ENCODE data around the gene DBNDD1.
A peak's percentile ranks its signal among the peaks of the same experiment; 100 is the strongest.
"Not testable (repeated sequence)": the region's sequence is repeated elsewhere in the genome, so short reads cannot be mapped to it uniquely, and the experiment has no call there.

Gene DBNDD1

GRCh38 chr16:89973654-89974335 lies 45.5 kb downstream of the DBNDD1 start:
- H3K36me3 ChIP-seq (ENCODE audit: control insufficient read depth, insufficient read depth, low read length): peaks cover 4% of the 10 kb centered on the region
- no peaks in the 10 kb centered on the region for H3K27me3 ChIP-seq (replicated peaks; ENCODE audit: control insufficient read depth, insufficient read depth, low read length, poor library complexity, severe bottlenecking)
- peaks cover 12% of the 10 kb centered on the region for H3K4me1 ChIP-seq (ENCODE audit: control insufficient read depth, insufficient read depth, low read length, poor library complexity, severe bottlenecking)
- H3K27ac ChIP-seq (ENCODE audit: insufficient read depth, low read length, poor library complexity, severe bottlenecking): no peak overlapping the region
- H3K9me3 ChIP-seq (ENCODE audit: control insufficient read depth, low read length): no peaks in the 10 kb centered on the region
- DNase-seq: no peak
- H3K4me3 ChIP-seq (ENCODE audit: insufficient read depth, low read depth, low read length, poor library complexity, severe bottlenecking): no peak overlapping the region

- Histone ChIP-seq H3K4me3 (ENCODE audit: insufficient read depth, low read depth, low read length, poor library complexity, severe bottlenecking) (peak overlapping the region; percentile 85), H3K27ac (ENCODE audit: insufficient read depth, low read length, poor library complexity, severe bottlenecking) (peak overlapping the region; percentile 73), H3K36me3 (ENCODE audit: control insufficient read depth, insufficient read depth, low read length) (peaks cover 4% of the 10 kb centered on the region), H3K4me1 (ENCODE audit: control insufficient read depth, insufficient read depth, low read length, poor library complexity, severe bottlenecking) (peaks cover 12% of the 10 kb centered on the region), H3K27me3 (replicated peaks; ENCODE audit: control insufficient read depth, insufficient read depth, low read length, poor library complexity, severe bottlenecking) (no peaks in the 10 kb centered on the region), H3K9me3 (ENCODE audit: control insufficient read depth, low read length) (no peaks in the 10 kb centered on the region)
- DNase-seq: no peak
Observed at GRCh38 chr16:89973235-89973634, 46.0 kb downstream of the DBNDD1 start.

GRCh38 chr16:89972244-89973234 lies 46.7 kb downstream of the DBNDD1 start:
- DNase-seq: peak; percentile 82 to 87 (median 83)
- peak overlapping the region; percentile 85 for H3K4me3 ChIP-seq (ENCODE audit: insufficient read depth, low read depth, low read length, poor library complexity, severe bottlenecking)
- peak overlapping the region; percentile 73 for H3K27ac ChIP-seq (ENCODE audit: insufficient read depth, low read length, poor library complexity, severe bottlenecking)
- H3K4me1 ChIP-seq (ENCODE audit: control insufficient read depth, insufficient read depth, low read length, poor library complexity, severe bottlenecking): peaks cover 12% of the 10 kb centered on the region
- H3K36me3 ChIP-seq (ENCODE audit: control insufficient read depth, insufficient read depth, low read length): peaks cover 4% of the 10 kb centered on the region
- H3K27me3 ChIP-seq (replicated peaks; ENCODE audit: control insufficient read depth, insufficient read depth, low read length, poor library complexity, severe bottlenecking): no peaks in the 10 kb centered on the region
- H3K9me3 ChIP-seq (ENCODE audit: control insufficient read depth, low read length): no peaks in the 10 kb centered on the region

- Histone ChIP-seq H3K9me3 (ENCODE audit: control insufficient read depth, low read length) (no peaks in the 10 kb centered on the region), H3K4me1 (ENCODE audit: control insufficient read depth, insufficient read depth, low read length, poor library complexity, severe bottlenecking) (peaks cover 12% of the 10 kb centered on the region), H3K27me3 (replicated peaks; ENCODE audit: control insufficient read depth, insufficient read depth, low read length, poor library complexity, severe bottlenecking) (no peaks in the 10 kb centered on the region), H3K27ac (ENCODE audit: insufficient read depth, low read length, poor library complexity, severe bottlenecking) (peak overlapping the region; percentile 73), H3K4me3 (ENCODE audit: insufficient read depth, low read depth, low read length, poor library complexity, severe bottlenecking) (peak overlapping the region; percentile 85), H3K36me3 (ENCODE audit: control insufficient read depth, insufficient read depth, low read length) (peaks cover 4% of the 10 kb centered on the region)
- no peak for DNase-seq
Observed at GRCh38 chr16:89971495-89972243, 47.6 kb downstream of the DBNDD1 start.

- H3K9me3 ChIP-seq (ENCODE audit: control insufficient read depth, low read length): no peaks in the 10 kb centered on the region
- no peaks in the 10 kb centered on the region for H3K36me3 ChIP-seq (ENCODE audit: control insufficient read depth, insufficient read depth, low read length)
- H3K4me3 ChIP-seq (ENCODE audit: insufficient read depth, low read depth, low read length, poor library complexity, severe bottlenecking): no peak overlapping the region
- H3K27ac ChIP-seq (ENCODE audit: insufficient read depth, low read length, poor library complexity, severe bottlenecking): no peak overlapping the region
- no peak for DNase-seq
- no peaks in the 10 kb centered on the region for H3K27me3 ChIP-seq (replicated peaks; ENCODE audit: control insufficient read depth, insufficient read depth, low read length, poor library complexity, severe bottlenecking)
- H3K4me1 ChIP-seq (ENCODE audit: control insufficient read depth, insufficient read depth, low read length, poor library complexity, severe bottlenecking): peaks cover 12% of the 10 kb centered on the region
Observed at GRCh38 chr16:89969741-89970410, 49.4 kb downstream of the DBNDD1 start.

DNA sequence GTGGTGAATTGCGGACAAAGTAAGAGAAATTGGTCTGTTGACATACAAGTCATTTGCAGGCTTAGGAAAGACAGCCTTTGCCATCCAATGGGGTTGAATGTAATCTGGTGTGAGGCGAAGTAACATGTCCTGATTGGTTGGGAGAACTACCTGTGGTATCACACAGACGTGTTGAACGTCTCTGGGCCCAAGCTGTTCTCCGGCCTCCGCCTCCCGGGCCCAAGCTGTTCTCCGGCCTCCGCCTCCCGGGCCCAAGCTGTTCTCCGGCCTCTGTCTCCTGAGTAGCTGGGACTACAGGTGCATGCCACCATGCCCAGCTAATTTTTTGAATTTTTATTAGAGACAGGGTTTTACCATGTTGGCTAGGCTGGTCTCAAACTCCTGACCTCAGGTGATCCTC lies 51.2 kb downstream of the DBNDD1 start:
- H3K36me3 ChIP-seq (ENCODE audit: control insufficient read depth, insufficient read depth, low read length); H3K9me3 ChIP-seq (ENCODE audit: control insufficient read depth, low read length); H3K27me3 ChIP-seq (replicated peaks; ENCODE audit: control insufficient read depth, insufficient read depth, low read length, poor library complexity, severe bottlenecking); H3K4me1 ChIP-seq (ENCODE audit: control insufficient read depth, insufficient read depth, low read length, poor library complexity, severe bottlenecking); H3K27ac ChIP-seq (ENCODE audit: insufficient read depth, low read length, poor library complexity, severe bottlenecking); DNase-seq; H3K4me3 ChIP-seq (ENCODE audit: insufficient read depth, low read depth, low read length, poor library complexity, severe bottlenecking): not testable (repeated sequence)

- not testable (repeated sequence) for H3K27ac ChIP-seq (ENCODE audit: insufficient read depth, low read length, poor library complexity, severe bottlenecking); H3K27me3 ChIP-seq (replicated peaks; ENCODE audit: control insufficient read depth, insufficient read depth, low read length, poor library complexity, severe bottlenecking); H3K36me3 ChIP-seq (ENCODE audit: control insufficient read depth, insufficient read depth, low read length); H3K4me3 ChIP-seq (ENCODE audit: insufficient read depth, low read depth, low read length, poor library complexity, severe bottlenecking); H3K9me3 ChIP-seq (ENCODE audit: control insufficient read depth, low read length); DNase-seq; H3K4me1 ChIP-seq (ENCODE audit: control insufficient read depth, insufficient read depth, low read length, poor library complexity, severe bottlenecking)
Observed at GRCh38 chr16:89967436-89967835, 51.8 kb downstream of the DBNDD1 start.

- Histone ChIP-seq H3K4me1 (ENCODE audit: control insufficient read depth, insufficient read depth, low read length, poor library complexity, severe bottlenecking) (peaks cover 3% of the 10 kb centered on the region), H3K9me3 (ENCODE audit: control insufficient read depth, low read length) (no peaks in the 10 kb centered on the region), H3K27ac (ENCODE audit: insufficient read depth, low read length, poor library complexity, severe bottlenecking) (no peak overlapping the region), H3K27me3 (replicated peaks; ENCODE audit: control insufficient read depth, insufficient read depth, low read length, poor library complexity, severe bottlenecking) (no peaks in the 10 kb centered on the region), H3K4me3 (ENCODE audit: insufficient read depth, low read depth, low read length, poor library complexity, severe bottlenecking) (no peak overlapping the region), H3K36me3 (ENCODE audit: control insufficient read depth, insufficient read depth, low read length) (no peaks in the 10 kb centered on the region)
- no peak for DNase-seq
Observed at GRCh38 chr16:89966756-89967155, 52.5 kb downstream of the DBNDD1 start.

- no peak overlapping the region for H3K4me3 ChIP-seq (ENCODE audit: insufficient read depth, low read depth, low read length, poor library complexity, severe bottlenecking)
- no peaks in the 10 kb centered on the region for H3K27me3 ChIP-seq (replicated peaks; ENCODE audit: control insufficient read depth, insufficient read depth, low read length, poor library complexity, severe bottlenecking)
- DNase-seq: no peak
- H3K9me3 ChIP-seq (ENCODE audit: control insufficient read depth, low read length): no peaks in the 10 kb centered on the region
- H3K36me3 ChIP-seq (ENCODE audit: control insufficient read depth, insufficient read depth, low read length): no peaks in the 10 kb centered on the region
- no peak overlapping the region for H3K27ac ChIP-seq (ENCODE audit: insufficient read depth, low read length, poor library complexity, severe bottlenecking)
- no peaks in the 10 kb centered on the region for H3K4me1 ChIP-seq (ENCODE audit: control insufficient read depth, insufficient read depth, low read length, poor library complexity, severe bottlenecking)
Observed at GRCh38 chr16:89965447-89966225, 53.6 kb downstream of the DBNDD1 start.

All from effector memory CD4-positive, alpha-beta T cell (primary cell).